Astrocyte (in vitro differentiated cells and primary cell): ENCODE data around the gene SMIM7. TPM values are rescaled to one million over a fixed set of nuclear protein-coding genes. Genes with fewer than 3 reads are reported as not detected.

Source experiments
- DNase-seq: peaks from one replicate; pipeline ENCODE4 v3.0.0-alpha.2; 2010; ENCODE audit warnings: low read depth
- FAIRE-seq: peaks from 2 replicates; lab custom pipeline; 2011; peaks lifted over from hg19 to GRCh38; lab: Jason Lieb, UNC
- H2AFZ ChIP-seq: 2 replicates; pipeline ENCODE4 v1.6.0; 2012; ENCODE audit warnings: low read depth, low read length, inconsistent platforms
- H3K27ac ChIP-seq: 2 replicates; pipeline ENCODE4 v1.5.1; 2011; ENCODE audit warnings: low read depth, low read length, inconsistent platforms
- H3K27me3 ChIP-seq: 2 replicates; pipeline ENCODE4 v1.6.0; 2011; ENCODE audit warnings: low read length, inconsistent platforms; ENCODE audit not compliant: insufficient read depth
- H3K36me3 ChIP-seq: 2 replicates; pipeline ENCODE4 v1.5.1; 2011; ENCODE audit warnings: low read length, inconsistent platforms; ENCODE audit not compliant: insufficient read depth
- H3K4me1 ChIP-seq: 2 replicates; pipeline ENCODE4 v1.5.1; 2011; ENCODE audit warnings: low read length, inconsistent platforms; ENCODE audit not compliant: insufficient read depth
- H3K4me2 ChIP-seq: 2 replicates; pipeline ENCODE4 v1.6.0; 2012; ENCODE audit warnings: low read length, inconsistent platforms
- H3K4me3 ChIP-seq: 2 replicates; pipeline ENCODE4 v1.5.1; 2011; ENCODE audit warnings: low read depth, mild to moderate bottlenecking, low read length, inconsistent platforms; ENCODE audit not compliant: insufficient read depth
- H3K79me2 ChIP-seq: 2 replicates; pipeline ENCODE4 v1.6.0; 2012; ENCODE audit warnings: mild to moderate bottlenecking, low read length, inconsistent platforms; ENCODE audit not compliant: insufficient read depth
- H3K9ac ChIP-seq: 2 replicates; pipeline ENCODE4 v1.6.0; 2012; ENCODE audit warnings: mild to moderate bottlenecking, low read length, inconsistent platforms
- H3K9me3 ChIP-seq: 2 replicates; pipeline ENCODE4 v1.5.1; 2012; ENCODE audit warnings: low read depth, mild to moderate bottlenecking, low read length, inconsistent platforms; ENCODE audit not compliant: insufficient read depth
- H4K20me1 ChIP-seq: 2 replicates; pipeline ENCODE4 v1.6.0; 2012; ENCODE audit warnings: low read length, inconsistent platforms; ENCODE audit not compliant: insufficient read depth
- H3K27ac Mint-ChIP-seq: one replicate; pipeline ENCODE4 v1.8.0; 2021; ENCODE audit warnings: mild to moderate bottlenecking, mixed read lengths; ENCODE audit not compliant: unreplicated experiment
- H3K27me3 Mint-ChIP-seq: one replicate; pipeline ENCODE4 v1.8.0; 2021; ENCODE audit warnings: low read depth, mixed read lengths; ENCODE audit not compliant: unreplicated experiment
- H3K36me3 Mint-ChIP-seq: one replicate; pipeline ENCODE4 v1.8.0; 2021; ENCODE audit warnings: low read depth, mixed read lengths; ENCODE audit not compliant: unreplicated experiment
- H3K4me1 Mint-ChIP-seq: one replicate; pipeline ENCODE4 v1.8.0; 2021; ENCODE audit warnings: low read depth, mixed read lengths; ENCODE audit not compliant: unreplicated experiment
- H3K4me3 Mint-ChIP-seq: one replicate; pipeline ENCODE4 v1.8.0; 2021; ENCODE audit warnings: mild to moderate bottlenecking, moderate library complexity, mixed read lengths; ENCODE audit not compliant: unreplicated experiment
- H3K9me3 Mint-ChIP-seq: one replicate; pipeline ENCODE4 v1.8.0; 2021; ENCODE audit warnings: mild to moderate bottlenecking, mixed read lengths; ENCODE audit not compliant: unreplicated experiment
- CTCF ChIP-seq: IDR thresholded peaks from 2 replicates; pipeline ENCODE4 v1.5.1; 2011; ENCODE audit warnings: low read depth, mild to moderate bottlenecking, inconsistent platforms, low read length, moderate library complexity; ENCODE audit not compliant: insufficient read depth
- EZH2 ChIP-seq: IDR thresholded peaks from 2 replicates; pipeline ENCODE4 v1.6.1; 2012; ENCODE audit warnings: mild to moderate bottlenecking, low read length, inconsistent platforms; ENCODE audit not compliant: insufficient read depth
- total RNA-seq: library from RNA; stranded (reverse); gene quantifications from 2 replicates; pipeline ENCODE4 v1.2.1, GENCODE V29; 2021

The SMIM7 gene
- total RNA-seq, 1 donor from 2014 or later: 45.3 TPM

GRCh38 chr19:16655727-16656126, 4.2 kb downstream of the SMIM7 start:
- Mint-ChIP-seq H3K4me3 (no peak overlapping the region), H3K27ac (no peak overlapping the region), H3K27me3 (no peaks in the 10 kb centered on the region), H3K4me1 (peaks cover 8% of the 10 kb centered on the region), H3K9me3 (no peaks in the 10 kb centered on the region), H3K36me3 (peaks cover 24% of the 10 kb centered on the region)
- peaks cover 73% of the 10 kb centered on the region for H4K20me1 ChIP-seq
- no peak for TF ChIP-seq CTCF
- TF ChIP-seq EZH2: no peak
- H3K4me3 ChIP-seq: no peak overlapping the region
- DNase-seq (no peak), FAIRE-seq (no peak)
- no peaks in the 10 kb centered on the region for H3K27me3 ChIP-seq
- no peak overlapping the region for H3K4me2 ChIP-seq
- H3K4me1 ChIP-seq: peaks cover 12% of the 10 kb centered on the region
- no peaks in the 10 kb centered on the region for H3K9me3 ChIP-seq
- no peak overlapping the region for H3K27ac ChIP-seq
- H3K79me2 ChIP-seq: peaks cover 51% of the 10 kb centered on the region
- no peak overlapping the region for H3K9ac ChIP-seq
- peaks cover 42% of the 10 kb centered on the region for H3K36me3 ChIP-seq
- H2AFZ ChIP-seq: no peak overlapping the region

GRCh38 chr19:16654627-16655026, 5.3 kb downstream of the SMIM7 start:
- no peaks in the 10 kb centered on the region for H3K27me3 ChIP-seq
- TF ChIP-seq CTCF (no peak), EZH2 (no peak)
- peaks cover 42% of the 10 kb centered on the region for H3K36me3 ChIP-seq

GRCh38 chr19:16654140-16654539, 5.8 kb downstream of the SMIM7 start:
- H3K27ac ChIP-seq: no peak overlapping the region
- peaks cover 26% of the 10 kb centered on the region for H3K36me3 Mint-ChIP-seq
- no peaks in the 10 kb centered on the region for H3K9me3 Mint-ChIP-seq
- H3K27ac Mint-ChIP-seq: no peak overlapping the region
- no peaks in the 10 kb centered on the region for H3K27me3 Mint-ChIP-seq
- no peak for FAIRE-seq
- no peak overlapping the region for H3K4me3 ChIP-seq
- peaks cover 42% of the 10 kb centered on the region for H3K36me3 ChIP-seq
- no peak for TF ChIP-seq CTCF
- TF ChIP-seq EZH2: no peak
- H4K20me1 ChIP-seq: peaks cover 70% of the 10 kb centered on the region
- H3K4me1 Mint-ChIP-seq: peaks cover 8% of the 10 kb centered on the region
- H3K9ac ChIP-seq: no peak overlapping the region
- H3K9me3 ChIP-seq: no peaks in the 10 kb centered on the region
- peaks cover 47% of the 10 kb centered on the region for H3K79me2 ChIP-seq
- peaks cover 4% of the 10 kb centered on the region for H3K4me1 ChIP-seq
- H3K27me3 ChIP-seq: no peaks in the 10 kb centered on the region
- no peak overlapping the region for H3K4me3 Mint-ChIP-seq
- no peak overlapping the region for H2AFZ ChIP-seq
- no peak for DNase-seq
- no peak overlapping the region for H3K4me2 ChIP-seq

More at GRCh38 chr19:16654627-16655026, 5.3 kb downstream of the SMIM7 start:
- H3K4me3 ChIP-seq: no peak overlapping the region
- FAIRE-seq (no peak), DNase-seq (no peak)
- H3K9ac ChIP-seq: no peak overlapping the region
- peaks cover 75% of the 10 kb centered on the region for H4K20me1 ChIP-seq
- no peak overlapping the region for H3K4me2 ChIP-seq
- H2AFZ ChIP-seq: no peak overlapping the region
- no peaks in the 10 kb centered on the region for H3K9me3 ChIP-seq
- H3K79me2 ChIP-seq: peaks cover 52% of the 10 kb centered on the region
- H3K4me1 Mint-ChIP-seq: peaks cover 8% of the 10 kb centered on the region
- H3K9me3 Mint-ChIP-seq: no peaks in the 10 kb centered on the region
- no peak overlapping the region for H3K27ac ChIP-seq
- no peaks in the 10 kb centered on the region for H3K27me3 Mint-ChIP-seq
- no peak overlapping the region for H3K4me3 Mint-ChIP-seq
- peaks cover 7% of the 10 kb centered on the region for H3K4me1 ChIP-seq
- peaks cover 26% of the 10 kb centered on the region for H3K36me3 Mint-ChIP-seq
- H3K27ac Mint-ChIP-seq: no peak overlapping the region
